Thymus (tissue), 11 donors: Measurements from ENCODE around the gene IFNLR1. TPM values are rescaled to one million over a fixed set of nuclear protein-coding genes. Genes with fewer than 3 reads are reported as not detected.

Source experiments
- DNase-seq, 9 donors: peaks; one replicate each; pipeline ENCODE4 v3.0.0-alpha.2; 2013; ENCODE audit warnings: low spot score in 9 of 9, low read depth in 6 of 9, missing footprints in 1 of 9
- H3K27ac ChIP-seq, 2 donors: one replicate each; pipeline ENCODE4 v1.5.1; 2013; ENCODE audit warnings: control low read depth in 1 of 2, low read depth in 1 of 2, low read length in 1 of 2, mild to moderate bottlenecking in 1 of 2, moderate library complexity in 1 of 2
- H3K27me3 ChIP-seq, 2 donors: one replicate each; pipeline ENCODE4 v1.5.1; 2013; ENCODE audit warnings: low read length in 1 of 2; ENCODE audit not compliant: control insufficient read depth in 2 of 2, insufficient read depth in 1 of 2
- H3K36me3 ChIP-seq, 2 donors: one replicate each; pipeline ENCODE4 v1.5.1; 2013; ENCODE audit warnings: low read length in 1 of 2, mild to moderate bottlenecking in 1 of 2, moderate library complexity in 1 of 2; ENCODE audit not compliant: control insufficient read depth in 2 of 2, insufficient read depth in 2 of 2
- H3K4me1 ChIP-seq, 2 donors: one replicate each; pipeline ENCODE4 v1.5.1; 2013; ENCODE audit warnings: low read length in 2 of 2; ENCODE audit not compliant: control insufficient read depth in 2 of 2, insufficient read depth in 2 of 2
- H3K4me3 ChIP-seq, 2 donors: one replicate each; pipeline ENCODE4 v1.5.1; 2013; ENCODE audit warnings: low read length in 2 of 2, control low read depth in 1 of 2, mild to moderate bottlenecking in 1 of 2
- H3K9me3 ChIP-seq, 2 donors: one replicate each; pipeline ENCODE4 v1.5.1; 2013; ENCODE audit warnings: low read length in 1 of 2, mild to moderate bottlenecking in 1 of 2; ENCODE audit not compliant: control insufficient read depth in 2 of 2, insufficient read depth in 1 of 2
- WGBS: extraction: QIAGEN DNeasy Blood & Tissue Kit; methylation state at CpG from one replicate; pipeline ENCODE4 v1.1.7; 2013; 5-methylcytosine and 5-hydroxymethylcytosine counted together
- polyA plus RNA-seq: library from polyadenylated mRNA; stranded (reverse); fragments of 200-250 nt; gene quantifications from one replicate; pipeline ENCODE4 v1.2.3, GENCODE V29; 2013
- total RNA-seq: library from RNA; stranded (reverse); fragments of 120-200 nt; gene quantifications from one replicate; pipeline ENCODE4 v1.2.4, GENCODE V29; 2013
- donor health status: healthy.

IFNLR1 gene
- total and polyA plus RNA-seq, 2 donors = 0.66 to 1.3 TPM

- H3K36me3 ChIP-seq = no peaks in the 10 kb centered on the region
- DNase-seq = no peak
- peaks cover 0 to 3% of the 10 kb centered on the region in 2 donors for H3K4me1 ChIP-seq
- H3K27me3 ChIP-seq = peaks cover 0 to 15% of the 10 kb centered on the region in 2 donors
- H3K4me3 ChIP-seq = no peak overlapping the region
- H3K9me3 ChIP-seq = no peaks in the 10 kb centered on the region
- WGBS = 89% methylated on average over 8 of the region's 8 CpGs
- no peak overlapping the region for H3K27ac ChIP-seq
Observed at GRCh38 chr1:24118410-24119242, 68.5 kb downstream of the IFNLR1 start.

- no peak overlapping the region for H3K27ac ChIP-seq
- no peaks in the 10 kb centered on the region for H3K36me3 ChIP-seq
- H3K4me1 ChIP-seq = peaks cover 0 to 3% of the 10 kb centered on the region in 2 donors
- H3K9me3 ChIP-seq = no peaks in the 10 kb centered on the region
- WGBS = 95% methylated on average over 14 of the region's 14 CpGs
- peaks cover 0 to 20% of the 10 kb centered on the region in 2 donors for H3K27me3 ChIP-seq
- H3K4me3 ChIP-seq = no peak overlapping the region
- DNase-seq = no peak
Observed at GRCh38 chr1:24117722-24118409, 69.2 kb downstream of the IFNLR1 start.

GRCh38 chr1:24117132-24117531, 70.0 kb downstream of the IFNLR1 start:
- no peak overlapping the region for H3K4me3 ChIP-seq
- WGBS = 99% methylated on average over 2 of the region's 2 CpGs
- H3K27me3 ChIP-seq = peaks cover 0 to 27% of the 10 kb centered on the region in 2 donors
- H3K27ac ChIP-seq = no peak overlapping the region
- no peaks in the 10 kb centered on the region for H3K9me3 ChIP-seq
- peaks cover 0 to 3% of the 10 kb centered on the region in 2 donors for H3K4me1 ChIP-seq
- DNase-seq = no peak
- no peaks in the 10 kb centered on the region for H3K36me3 ChIP-seq

- Histone ChIP-seq H3K27me3 (peaks cover 0 to 43% of the 10 kb centered on the region in 2 donors), H3K27ac (no peak overlapping the region), H3K4me3 (no peak overlapping the region), H3K36me3 (no peaks in the 10 kb centered on the region), H3K9me3 (no peaks in the 10 kb centered on the region), H3K4me1 (no peaks in the 10 kb centered on the region)
- 98% methylated on average over 6 of the region's 6 CpGs for WGBS
- DNase-seq = no peak
Observed at GRCh38 chr1:24114753-24115152, 72.3 kb downstream of the IFNLR1 start.

GRCh38 chr1:24113641-24114033, 73.5 kb downstream of the IFNLR1 start:
- H3K27me3 ChIP-seq = peaks cover 0 to 45% of the 10 kb centered on the region in 2 donors

GRCh38 chr1:24111996-24112779, 74.9 kb downstream of the IFNLR1 start, which contains the start of gene MYOM3:
TSS of gene MYOM3 (minus strand) at chr1:24112135. CDS start at chr1:24108636, 3,499 bp downstream.
- Histone ChIP-seq H3K4me3 (no peak within 1 kb of the TSS), H3K4me1 (no peaks in the 10 kb centered on the region), H3K27me3 (peaks cover 0 to 45% of the 10 kb centered on the region in 2 donors), H3K9me3 (no peaks in the 10 kb centered on the region), H3K27ac (no peak within 1 kb of the TSS), H3K36me3 (no peaks in the 10 kb centered on the region)
- peak in 2 of 9 donors; percentile 9 to 23 for DNase-seq
- WGBS = 42% methylated on average over 27 of the region's 27 CpGs

More at GRCh38 chr1:24113641-24114033, 73.5 kb downstream of the IFNLR1 start:
- H3K27ac ChIP-seq = no peak overlapping the region
- H3K36me3 ChIP-seq = no peaks in the 10 kb centered on the region
- no peaks in the 10 kb centered on the region for H3K9me3 ChIP-seq
- H3K4me3 ChIP-seq = no peak overlapping the region
- WGBS = 69% methylated on average over 6 of the region's 6 CpGs
- no peak for DNase-seq
- H3K4me1 ChIP-seq = no peaks in the 10 kb centered on the region

- Histone ChIP-seq H3K36me3 (no peaks in the 10 kb centered on the region), H3K4me3 (no peak overlapping the region), H3K9me3 (no peaks in the 10 kb centered on the region), H3K27ac (no peak overlapping the region), H3K4me1 (no peaks in the 10 kb centered on the region), H3K27me3 (peaks cover 0 to 41% of the 10 kb centered on the region in 2 donors)
- no peak for DNase-seq
- 90% methylated on average over 20 of the region's 20 CpGs for WGBS
Observed at GRCh38 chr1:24111262-24111995, 75.7 kb downstream of the IFNLR1 start.

- Histone ChIP-seq H3K27me3 (peaks cover 0 to 40% of the 10 kb centered on the region in 2 donors), H3K9me3 (no peaks in the 10 kb centered on the region), H3K36me3 (no peaks in the 10 kb centered on the region), H3K4me1 (no peaks in the 10 kb centered on the region), H3K4me3 (no peak overlapping the region), H3K27ac (no peak overlapping the region)
- WGBS = 91% methylated on average over 14 of the region's 14 CpGs
- DNase-seq = no peak
Observed at GRCh38 chr1:24110642-24111261, 76.3 kb downstream of the IFNLR1 start.
